Measurements from ENCODE around the gene UNC45A.

GRCh38 chr15:90942354-90943120 lies 7.5 kb downstream of the UNC45A start:
- no peak for TF ChIP-seq POLR2AphosphoS5 (IDR thresholded peaks at IDR 0.05)
- no peak for TF ChIP-seq CTCF (IDR thresholded peaks at IDR 0.05 in 8 of 11, conservative IDR thresholded peaks at IDR 0.05 in 3 of 11)
